K562 (cell line): ENCODE data around the gene ABHD14A. TPM values are rescaled to one million over a fixed set of nuclear protein-coding genes. Genes with fewer than 3 reads are reported as not detected.
A peak's percentile ranks its signal among the peaks of the same experiment; 100 is the strongest.

ENCODE experiments used
- ATAC-seq: fragments of 200-7000 bp; cut with Tn5 transposase; 3 replicates; pipeline ENCODE4 v1.9.1; 2020; ENCODE audit warnings: moderate library complexity
- BruUV-seq: library from RNA; stranded (reverse); fragments of 400-500 nt; replicated peaks from 2 replicates; lab custom pipeline; 2021; lab: Mats Ljungman, UMichigan
- CTCF ChIA-PET: fragments of 300-600 bp; formaldehyde crosslinking; extraction: SDS; loops from one replicate; lab custom pipeline; 2021; ENCODE audit warnings: low intra/inter-chr PET ratio; lab: Yijun Ruan, JAX
- POLR2A ChIA-PET: fragments of 300-600, 350-650 bp; sonication (Branson Sonifier 250); formaldehyde crosslinking; extraction: SDS; loops from one replicate; lab custom pipeline; 2021; ENCODE audit warnings: antibody characterized with exemption, inconsistent platforms; lab: Yijun Ruan, JAX
- DNase-seq, 4 experiments: peaks; one replicate each; pipeline versions ENCODE4 v3.0.0 to v3.0.0-alpha.2; 2011 to 2018; ENCODE audit warnings: low spot score in 3 of 4, mixed read lengths in 3 of 4; ENCODE audit errors: extremely low read depth in 1 of 4
- FAIRE-seq: peaks from 2 replicates; lab custom pipeline; 2011; peaks lifted over from hg19 to GRCh38; lab: Jason Lieb, UNC
- H2AFZ ChIP-seq: 2 replicates; pipeline ENCODE4 v1.6.0; 2011; ENCODE audit warnings: low read depth, low read length, control low read depth, inconsistent platforms
- H3K27ac ChIP-seq: fragments of 200-600 bp; 3 replicates; pipeline ENCODE4 v1.8.0; 2011; ENCODE audit warnings: low read depth, mild to moderate bottlenecking, control low read depth, inconsistent platforms, low read length, moderate library complexity, mixed read lengths; ENCODE audit errors: extremely low read depth
- H3K27me3 ChIP-seq, 2 experiments: fragments of 300-600 bp in 1 of 2; 2 replicates in 1 of 2; 3 replicates in 1 of 2; pipeline versions ENCODE4 v1.6.0 to v1.8.0; 2011; ENCODE audit warnings: inconsistent platforms in 2 of 2, low read length in 2 of 2, mild to moderate bottlenecking in 1 of 2, mixed read lengths in 1 of 2, moderate library complexity in 1 of 2; ENCODE audit not compliant: control insufficient read depth in 2 of 2, insufficient read depth in 2 of 2
- H3K36me3 ChIP-seq: fragments of 300-600 bp; 3 replicates; pipeline ENCODE4 v1.8.0; 2011; ENCODE audit warnings: mild to moderate bottlenecking, low read length, inconsistent platforms; ENCODE audit not compliant: control insufficient read depth, insufficient read depth
- H3K4me1 ChIP-seq, 2 experiments: fragments of 200-600 bp in 1 of 2; replicated peaks in 1 of 2; 2 replicates in 1 of 2; 3 replicates in 1 of 2; pipeline versions ENCODE4 v1.5.1 to v1.8.0; 2011; ENCODE audit warnings: inconsistent platforms in 2 of 2, low read length in 2 of 2, mild to moderate bottlenecking in 1 of 2, mixed read lengths in 1 of 2, moderate library complexity in 1 of 2; ENCODE audit not compliant: control insufficient read depth in 2 of 2, insufficient read depth in 2 of 2
- H3K4me2 ChIP-seq: 2 replicates; pipeline ENCODE4 v1.6.1; 2011; ENCODE audit warnings: low read length, control low read depth, inconsistent platforms, mixed read lengths; ENCODE audit not compliant: insufficient read depth
- H3K4me3 ChIP-seq: fragments of 200-600 bp; sonication (generic), shearing (Covaris generic); 2 replicates; pipeline ENCODE4 v1.5.1; 2016; ENCODE audit warnings: control low read depth, inconsistent platforms
- H3K79me2 ChIP-seq: fragments of 200-600 bp; 3 replicates; pipeline ENCODE4 v1.8.0; 2011; ENCODE audit warnings: low read length, inconsistent platforms; ENCODE audit not compliant: control insufficient read depth, insufficient read depth
- H3K9ac ChIP-seq, 2 experiments: 2 replicates each; pipeline versions ENCODE4 v1.6.0 to v1.6.1; 2011; ENCODE audit warnings: low read depth in 2 of 2, low read length in 2 of 2, control low read depth in 1 of 2, inconsistent platforms in 1 of 2, mild to moderate bottlenecking in 1 of 2, mixed read lengths in 1 of 2; ENCODE audit not compliant: insufficient read depth in 1 of 2
- H3K9me1 ChIP-seq: one replicate; pipeline ENCODE4 v1.6.0; 2011; ENCODE audit warnings: inconsistent platforms, mild to moderate bottlenecking, low read length, moderate library complexity; ENCODE audit not compliant: control insufficient read depth, insufficient read depth
- H3K9me3 ChIP-seq: replicated peaks from 2 replicates; pipeline ENCODE4 v1.5.1; 2011; ENCODE audit warnings: low read depth, low read length, inconsistent platforms; ENCODE audit not compliant: control insufficient read depth, insufficient read depth
- H4K20me1 ChIP-seq: replicated peaks from 2 replicates; pipeline ENCODE4 v1.6.1; 2011; ENCODE audit warnings: low read length, inconsistent platforms, mixed read lengths; ENCODE audit not compliant: control insufficient read depth, insufficient read depth
- EP300 ChIP-seq: IDR thresholded peaks from 2 replicates; pipeline ENCODE4 v1.6.1; 2012; ENCODE audit warnings: low read length, improper control_type of control experiment
- HDAC3 ChIP-seq: fragments of 450-650 bp; IDR thresholded peaks from 2 replicates; pipeline ENCODE4 v1.6.1; 2018; ENCODE audit warnings: borderline replicate concordance, mild to moderate bottlenecking, moderate library complexity; ENCODE audit not compliant: partially characterized antibody
- RBBP5 ChIP-seq: fragments of 200-600 bp; sonication (generic); IDR thresholded peaks from 2 replicates; pipeline ENCODE4 v1.6.1; 2012; ENCODE audit warnings: borderline replicate concordance, mild to moderate bottlenecking, low read length, control low read depth, inconsistent platforms; ENCODE audit not compliant: insufficient read depth, poor library complexity, severe bottlenecking
- ZC3H4 ChIP-seq: sonication (generic); formaldehyde crosslinking; IDR thresholded peaks from 2 replicates; pipeline ENCODE4 v1.9.0; 2021; ENCODE audit warnings: missing genetic modification reagents, borderline replicate concordance
- ZNF75A ChIP-seq: fragments of 450-650 bp; formaldehyde crosslinking; IDR thresholded peaks from 2 replicates; pipeline ENCODE4 v1.4.0; 2020; ENCODE audit warnings: mild to moderate bottlenecking
- WGBS: fragments of 100-300 bp; shearing (Covaris generic); methylation state at CpG from one replicate; pipeline ENCODE4 v1.1.6; 2016; ENCODE audit warnings: low coverage, mixed read lengths; ENCODE audit not compliant: insufficient coverage; ENCODE audit errors: missing lambda C conversion rate; 5-methylcytosine and 5-hydroxymethylcytosine counted together
- in situ Hi-C: fragments of 300-500 bp; cut with MboI; formaldehyde crosslinking; loops from 4 replicates; pipeline ENCODE4 v1.15.0; 2018; ENCODE audit warnings: inconsistent platforms, mixed read lengths
- intact Hi-C: fragments of 100-400 bp; cut with micrococcal nuclease; formaldehyde crosslinking; loops from 2 replicates; pipeline ENCODE4 v1.14.2; 2022
- polyA plus RNA-seq, 8 experiments: library from polyadenylated mRNA; depleted of rRNA in 4 of 8; stranded (reverse) in 5 of 8; unstranded in 3 of 8; fragments of >200 nt; fragmentation: Nextera tagmentation in 2 of 8; fragmentation: Illumina TruSeq in 1 of 8; extraction: Ambion mirVana in 2 of 8; extraction: Trizol in 1 of 8; gene quantifications; 2 replicates each; pipeline versions ENCODE4 v1.2.1 to v1.2.3, GENCODE V29; 2011 to 2014; ENCODE audit warnings: inconsistent platforms in 1 of 8, missing spikeins in 1 of 8
- total RNA-seq, 7 experiments: library from RNA; depleted of rRNA in 6 of 7; stranded (reverse); fragments of >200 nt in 6 of 7; fragmentation: Illumina TruSeq in 2 of 7; extraction: Trizol in 2 of 7; gene quantifications; 2 replicates each; pipeline versions ENCODE4 v1.2.1 to v1.2.3, GENCODE V29; 2011 to 2021; ENCODE audit warnings: low replicate concordance in 1 of 7

The ABHD14A gene
- total and polyA plus RNA-seq, 9 of the 15 experiments (the other 6 are each of a cell fraction or from before 2014, with no cell fraction given): 0.90 to 10.5 (median 8.3) TPM

DNA sequence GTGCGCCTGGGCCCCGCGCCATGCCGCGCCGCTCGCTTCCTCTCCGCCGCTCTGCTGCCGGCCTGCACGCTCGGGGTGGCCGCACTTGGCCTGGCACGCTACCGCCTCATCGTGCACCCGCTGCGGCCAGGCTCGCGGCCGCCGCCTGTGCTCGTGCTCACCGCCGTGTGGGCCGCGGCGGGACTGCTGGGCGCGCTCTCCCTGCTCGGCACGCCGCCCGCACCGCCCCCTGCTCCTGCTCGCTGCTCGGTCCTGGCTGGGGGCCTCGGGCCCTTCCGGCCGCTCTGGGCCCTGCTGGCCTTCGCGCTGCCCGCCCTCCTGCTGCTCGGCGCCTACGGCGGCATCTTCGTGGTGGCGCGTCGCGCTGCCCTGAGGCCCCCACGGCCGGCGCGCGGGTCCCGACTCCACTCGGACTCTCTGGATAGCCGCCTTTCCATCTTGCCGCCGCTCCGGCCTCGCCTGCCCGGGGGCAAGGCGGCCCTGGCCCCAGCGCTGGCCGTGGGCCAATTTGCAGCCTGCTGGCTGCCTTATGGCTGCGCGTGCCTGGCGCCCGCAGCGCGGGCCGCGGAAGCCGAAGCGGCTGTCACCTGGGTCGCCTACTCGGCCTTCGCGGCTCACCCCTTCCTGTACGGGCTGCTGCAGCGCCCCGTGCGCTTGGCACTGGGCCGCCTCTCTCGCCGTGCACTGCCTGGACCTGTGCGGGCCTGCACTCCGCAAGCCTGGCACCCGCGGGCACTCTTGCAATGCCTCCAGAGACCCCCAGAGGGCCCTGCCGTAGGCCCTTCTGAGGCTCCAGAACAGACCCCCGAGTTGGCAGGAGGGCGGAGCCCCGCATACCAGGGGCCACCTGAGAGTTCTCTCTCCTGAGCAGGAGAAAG is 18.7 kb upstream of the ABHD14A start:
- POLR2A ChIA-PET: no interaction called here
- TF ChIP-seq ZC3H4 (no peak), EP300 (no peak)
- TF ChIP-seq, all 486 proteins: peak for 0
- Histone ChIP-seq H3K27ac (no peak overlapping the region), H3K4me2 (no peak overlapping the region), H3K79me2 (no peaks in the 10 kb centered on the region), H2AFZ (no peak overlapping the region), H3K4me1 (peaks cover 0 to 13% of the 10 kb centered on the region in 2 experiments; a peak in 2 of 5 replicates), H3K9ac (no peak overlapping the region), H3K36me3 (no peaks in the 10 kb centered on the region), H3K9me1 (no peaks in the 10 kb centered on the region), H3K4me3 (no peak overlapping the region), H4K20me1 (no peaks in the 10 kb centered on the region), H3K27me3 (peaks cover 0 to 4% of the 10 kb centered on the region in 2 experiments; a peak in 2 of 5 replicates), H3K9me3 (no peaks in the 10 kb centered on the region)
- DNase-seq (no peak), ATAC-seq (peak; percentile 29; the same call in 2 of the 3 replicates), FAIRE-seq (no peak)
- intact Hi-C loops (no loop called here), in situ Hi-C loops (no loop called here)
- 71% methylated on average over 32 of the region's 97 CpGs for WGBS
- CTCF ChIA-PET: no interaction called here
- BruUV-seq: no TSS peak

DNA sequence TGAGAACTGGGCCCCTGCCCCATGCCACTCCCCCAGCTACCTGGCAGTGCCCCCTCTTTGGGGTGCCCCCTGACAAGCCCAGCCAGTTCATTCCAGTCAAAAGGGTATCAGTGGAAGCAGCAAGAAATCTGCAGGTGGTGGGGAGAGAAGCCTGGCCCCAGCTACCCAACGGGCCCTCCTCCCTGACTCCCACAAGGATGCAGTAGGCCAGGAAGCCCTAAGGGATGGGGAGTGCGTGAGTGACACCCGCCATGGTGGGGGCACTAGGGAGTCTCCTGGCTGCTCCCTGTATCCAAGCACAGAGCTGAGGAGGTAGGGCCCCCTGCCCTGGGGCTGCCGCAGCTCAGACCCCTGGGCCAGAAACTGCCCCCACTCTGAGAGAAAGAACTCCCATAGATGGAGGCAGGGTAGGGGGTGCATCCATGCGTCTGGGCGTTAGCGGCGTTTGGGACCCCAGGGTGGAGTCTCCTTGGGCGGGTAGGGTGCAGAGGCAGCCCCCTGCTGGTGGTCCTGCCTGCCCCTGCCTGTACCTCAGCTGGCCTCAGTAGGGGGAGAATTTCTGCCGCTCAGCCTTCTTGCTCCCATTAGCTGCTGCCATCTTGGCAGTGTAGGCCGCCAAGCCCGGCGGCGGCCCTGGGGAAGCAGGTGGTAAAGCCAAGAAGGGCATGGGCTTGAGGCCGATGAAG is 17.2 kb upstream of the ABHD14A start:
- no TSS peak for BruUV-seq
- in situ Hi-C loops (no loop called here), intact Hi-C loops (no loop called here)
- Histone ChIP-seq H3K4me1 (peaks cover 0 to 14% of the 10 kb centered on the region in 2 experiments; a peak in 2 of 5 replicates), H2AFZ (no peak overlapping the region), H3K9me3 (no peaks in the 10 kb centered on the region), H3K27ac (no peak overlapping the region), H3K9me1 (no peaks in the 10 kb centered on the region), H3K4me2 (no peak overlapping the region), H3K27me3 (peaks cover 0 to 16% of the 10 kb centered on the region in 2 experiments; a peak in 2 of 5 replicates), H3K9ac (0 out of 4 replicates have a peak overlapping the region, but pooled peaks of 1 of the 2 experiments have one; percentile 9), H3K36me3 (no peaks in the 10 kb centered on the region), H3K4me3 (no peak overlapping the region), H4K20me1 (0 out of 2 replicates have a peak, but pooled peaks cover 6% of the 10 kb centered on the region), H3K79me2 (no peaks in the 10 kb centered on the region)
- 66% methylated on average over 10 of the region's 15 CpGs for WGBS
- no peak for DNase-seq
- CTCF ChIA-PET: no interaction called here
- ATAC-seq: no peak
- no peak for FAIRE-seq
- POLR2A ChIA-PET: interaction anchor here (0.5 to 0.9 kb wide), 3 partner anchors 16 to 176 kb away, joined by 3 to 4 read pairs (median 3); partner anchors contain the start of gene RRP9
- TF ChIP-seq RBBP5: no peak
- no peak for TF ChIP-seq HDAC3
- TF ChIP-seq ZNF75A (CRISPR knock-in tag): no peak
